Glomerular visceral epithelial cell (primary cell): ENCODE data around the gene CPEB2.

Experiments used
- DNase-seq: peaks from one replicate; pipeline ENCODE4 v3.0.0-alpha.2; 2016; ENCODE audit errors: extremely low spot score

CPEB2 gene

GRCh38 chr4:15118292-15118691 is 116.0 kb downstream of the CPEB2 start:
- no peak for DNase-seq
